Stromal cell of bone marrow (primary cell): ENCODE data around the gene DOCK10.
A peak's percentile ranks its signal among the peaks of the same experiment; 100 is the strongest.

Experiments
- DNase-seq: peaks from one replicate; pipeline ENCODE4 v3.0.0-alpha.2; 2012; ENCODE audit warnings: low read depth

The DOCK10 gene

DNA sequence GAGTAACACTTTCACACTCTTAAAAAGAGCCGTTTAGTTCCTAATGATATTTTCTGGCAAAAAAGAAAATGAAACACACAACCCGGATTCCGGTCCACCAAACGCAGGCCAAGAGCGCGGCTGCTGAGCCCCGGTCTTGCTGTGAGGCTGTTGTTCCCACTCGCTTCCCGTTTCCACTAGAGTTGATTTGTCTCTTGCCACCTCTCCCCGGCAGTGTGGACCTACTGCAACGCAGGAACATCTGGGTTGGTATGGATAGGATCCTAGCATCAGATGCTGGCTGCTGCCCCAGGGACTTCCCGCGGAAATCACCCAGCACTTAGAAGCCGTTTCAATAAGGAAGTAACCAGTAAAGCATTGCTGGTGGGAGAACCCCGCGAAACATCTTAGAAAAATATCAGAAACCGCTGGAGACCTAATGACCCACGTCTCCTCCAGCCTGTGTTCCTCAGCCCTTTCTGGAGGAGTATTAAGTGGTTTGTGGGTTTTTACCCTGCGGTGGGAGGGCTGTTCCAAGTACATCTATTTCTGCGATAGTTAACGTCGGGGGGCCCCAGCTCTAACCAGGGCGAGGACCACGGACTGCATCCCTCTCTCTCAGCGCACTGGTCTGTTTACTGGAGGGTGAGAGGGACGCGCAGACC is 939 bp downstream of the DOCK10 start:
- no peak for DNase-seq

DNA sequence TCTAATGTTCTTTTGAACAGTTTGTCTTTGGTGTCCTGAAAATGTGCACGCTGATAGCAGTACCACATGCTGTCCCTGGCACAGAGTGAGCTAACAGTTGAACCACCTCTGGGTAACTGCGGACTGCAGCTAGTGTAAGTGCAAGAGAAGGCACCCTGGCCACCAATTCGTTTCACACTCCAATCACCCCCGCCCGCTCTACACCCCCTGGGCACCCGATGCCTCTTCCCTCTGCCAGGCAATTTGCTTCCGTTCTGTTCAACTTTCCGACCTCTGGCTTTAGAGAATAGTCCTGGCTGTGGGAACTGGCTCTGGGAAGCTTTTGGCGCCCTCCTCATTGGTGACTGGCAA is 1.4 kb downstream of the DOCK10 start:
- DNase-seq, result no peak

- DNase-seq, result no peak
Observed at GRCh38 chr2:225040142-225040541, 2.1 kb downstream of the DOCK10 start.

GRCh38 chr2:225038231-225038523 is 4.1 kb downstream of the DOCK10 start:
- DNase-seq, result no peak

DNA sequence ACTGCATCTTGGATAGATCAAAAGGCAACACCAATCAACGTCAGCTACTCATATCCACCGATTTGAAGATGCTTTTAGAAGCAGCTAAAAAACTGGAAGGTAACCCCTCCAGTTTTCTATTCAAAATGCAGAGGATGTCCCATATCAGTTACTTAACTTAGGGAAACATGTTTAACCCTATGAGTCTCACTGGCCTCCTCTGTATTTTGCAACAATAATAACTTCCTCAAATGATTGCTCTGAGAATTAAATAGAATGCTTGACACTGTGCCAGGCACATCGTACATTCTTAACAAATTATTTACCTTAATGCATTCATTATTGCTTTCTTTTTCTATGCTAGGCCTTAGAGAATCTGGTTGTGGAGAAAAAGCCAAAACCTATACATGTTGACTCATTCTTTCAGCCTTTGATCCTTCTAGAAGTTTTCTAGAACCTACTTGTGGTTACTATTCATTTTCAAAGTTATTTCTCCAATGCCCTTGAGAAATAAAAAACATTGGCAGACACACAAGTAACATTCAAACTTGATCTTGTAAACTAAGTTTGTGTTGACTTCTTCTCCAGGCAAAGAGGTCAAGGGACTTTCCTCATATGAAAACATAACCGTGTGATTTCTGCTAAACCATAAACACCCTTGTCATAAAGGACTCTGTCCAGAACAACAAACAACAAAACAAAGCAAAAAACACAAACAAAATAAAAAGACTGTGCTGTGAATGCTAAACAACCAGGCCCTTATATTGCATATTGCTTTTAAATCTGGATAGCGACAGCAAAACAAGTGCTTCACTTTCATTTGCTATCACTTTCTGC is 4.6 kb downstream of the DOCK10 start:
- no peak for DNase-seq

DNA sequence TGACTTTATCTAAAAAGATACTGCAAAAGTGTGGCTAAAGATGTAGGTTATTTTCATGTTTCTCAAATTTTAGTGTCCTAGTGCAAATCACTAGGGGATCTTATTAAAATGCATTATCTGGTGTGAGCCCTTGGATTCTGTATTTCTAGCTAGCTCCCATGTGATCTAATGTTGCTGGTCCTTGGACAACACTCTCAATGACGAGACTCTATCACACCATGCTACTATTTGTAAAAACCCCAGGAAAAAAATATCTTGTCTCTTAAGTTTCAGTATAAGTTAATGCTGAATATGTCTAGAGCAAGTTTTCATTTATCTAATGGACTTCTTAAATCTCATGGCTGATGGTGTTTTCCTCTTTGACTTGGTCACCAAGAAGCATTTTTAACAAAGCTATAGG is 5.8 kb downstream of the DOCK10 start:
- no peak for DNase-seq

- DNase-seq, result no peak
Observed at GRCh38 chr2:225033440-225034318, 8.6 kb downstream of the DOCK10 start.

GRCh38 chr2:225032246-225032645 is 10.0 kb downstream of the DOCK10 start:
- no peak for DNase-seq

DNA sequence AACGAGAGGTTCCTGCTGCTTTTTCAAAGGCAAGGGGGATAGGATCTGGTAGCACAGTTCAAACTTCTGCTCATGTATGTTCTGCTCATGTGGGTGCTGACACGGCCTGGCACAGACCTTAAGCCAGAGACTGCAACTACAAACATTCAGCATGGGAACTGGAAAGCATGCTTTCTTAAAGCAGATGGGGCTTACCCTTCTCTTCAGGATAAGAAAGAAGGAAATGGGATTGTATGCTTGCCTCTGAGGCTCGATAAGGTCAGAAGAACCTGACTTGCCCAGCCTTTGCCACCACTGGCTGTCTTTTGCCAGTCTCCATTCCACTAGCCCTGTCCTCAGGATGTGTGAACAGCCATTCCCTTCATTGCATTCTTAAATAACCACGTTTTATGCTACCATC is 10.7 kb downstream of the DOCK10 start:
- no peak for DNase-seq

- no peak for DNase-seq
Observed at GRCh38 chr2:225030893-225031292, 11.4 kb downstream of the DOCK10 start.

DNA sequence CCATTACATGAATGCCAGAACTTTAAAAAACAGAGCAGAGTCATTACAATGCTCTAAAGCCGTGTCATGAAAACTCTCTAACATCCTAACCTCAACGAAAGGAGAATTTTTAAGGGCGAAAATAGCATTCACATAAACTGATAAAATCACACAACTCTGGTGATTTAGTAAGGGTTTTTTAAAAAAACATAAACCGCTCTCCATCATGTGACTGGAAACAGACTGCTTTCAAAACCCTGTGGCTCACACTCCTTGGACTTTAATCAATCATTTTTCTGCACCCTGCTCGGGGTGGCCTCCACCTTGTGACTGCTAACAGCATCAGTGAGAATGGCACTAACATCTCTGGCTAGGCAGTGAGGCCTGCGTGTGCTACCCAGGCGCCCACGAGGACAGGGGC is 12.1 kb downstream of the DOCK10 start:
- no peak for DNase-seq

GRCh38 chr2:225028572-225028971 is 13.7 kb downstream of the DOCK10 start:
- no peak for DNase-seq

DNA sequence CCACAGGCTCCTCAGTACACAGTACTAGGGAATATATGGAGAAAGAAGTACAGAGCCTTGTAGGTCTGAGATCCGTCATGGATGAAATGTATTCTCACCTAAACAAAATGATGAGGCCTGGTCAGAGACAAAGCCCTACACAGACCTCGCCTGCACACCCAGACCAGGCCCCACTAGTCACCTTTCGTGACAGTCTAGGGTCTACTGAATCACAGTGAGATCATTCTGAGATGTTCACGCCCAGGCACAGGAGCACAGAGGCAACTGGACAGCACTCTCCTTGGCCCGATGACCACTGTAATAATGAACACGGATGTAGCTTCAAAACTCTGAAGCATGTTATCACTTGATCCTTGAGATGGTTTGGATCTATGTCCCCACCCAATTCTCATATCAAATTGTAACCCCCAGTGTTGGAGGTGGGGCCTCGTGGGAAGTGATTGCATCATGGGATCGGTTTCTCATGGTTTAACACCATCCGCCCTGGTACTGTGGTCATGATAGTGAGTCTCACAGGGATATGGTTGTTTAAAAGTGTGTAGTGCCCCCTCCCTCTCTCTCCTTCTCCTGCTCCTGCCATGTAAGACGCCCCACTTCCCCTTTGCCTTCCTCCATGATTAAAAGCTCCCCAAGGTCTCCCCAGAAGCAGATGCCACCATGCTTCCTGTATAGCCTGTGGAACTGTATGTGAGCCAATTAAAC is 15.1 kb downstream of the DOCK10 start:
- no peak for DNase-seq

GRCh38 chr2:225025917-225026571 is 16.2 kb downstream of the DOCK10 start:
- DNase-seq, result peak; percentile 71

DNA sequence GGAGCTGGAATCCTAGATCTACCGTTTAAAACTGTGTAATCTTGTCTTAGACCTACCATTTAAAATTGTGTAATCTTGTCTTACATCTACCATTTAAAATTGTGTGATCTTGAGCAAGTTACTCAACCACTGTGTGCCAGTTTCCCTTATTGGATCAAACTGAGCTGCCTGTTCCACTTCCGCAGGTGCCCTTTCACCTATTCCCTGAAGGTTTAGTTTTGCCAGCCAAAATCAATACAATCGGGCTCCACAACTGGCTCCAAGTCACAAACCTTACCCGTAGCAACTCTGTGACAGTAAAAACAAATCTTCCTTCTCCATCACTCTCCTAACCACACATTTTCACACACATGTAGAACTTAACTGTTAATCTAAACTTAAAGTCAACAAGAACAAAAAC is 20.1 kb downstream of the DOCK10 start:
- DNase-seq, result no peak

DNA sequence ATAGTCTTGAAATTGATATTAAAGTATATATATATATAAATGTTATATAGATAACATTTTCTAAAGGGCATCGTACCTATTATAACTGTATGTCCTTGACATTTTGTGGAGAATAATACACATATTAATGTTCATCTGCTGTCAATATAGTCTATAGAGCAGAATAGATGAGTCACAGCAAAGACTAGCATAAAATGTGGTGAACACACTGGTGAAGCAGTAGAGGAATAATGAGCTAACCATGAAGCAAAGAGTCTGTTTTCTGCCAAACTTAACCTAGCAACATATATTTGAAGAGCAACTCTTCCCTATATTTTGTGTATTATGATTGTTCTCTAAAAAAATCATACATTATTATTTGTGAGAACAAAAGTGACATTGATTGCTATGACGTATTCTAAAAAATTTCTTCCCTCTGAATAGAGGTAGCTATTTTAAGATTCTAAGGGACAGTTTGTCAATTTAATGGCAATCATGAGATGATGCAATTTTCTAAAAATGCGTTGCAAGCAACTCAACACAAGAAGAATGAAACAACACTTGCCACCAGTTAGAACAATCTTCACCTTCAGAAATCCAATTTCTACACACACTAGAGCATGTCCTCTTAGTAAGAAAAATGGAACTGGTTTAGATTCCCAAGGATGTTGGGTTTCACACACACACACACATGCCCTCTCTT is 22.0 kb downstream of the DOCK10 start:
- DNase-seq, result no peak

- no peak for DNase-seq
Observed at GRCh38 chr2:225019105-225019504, 23.2 kb downstream of the DOCK10 start.

DNA sequence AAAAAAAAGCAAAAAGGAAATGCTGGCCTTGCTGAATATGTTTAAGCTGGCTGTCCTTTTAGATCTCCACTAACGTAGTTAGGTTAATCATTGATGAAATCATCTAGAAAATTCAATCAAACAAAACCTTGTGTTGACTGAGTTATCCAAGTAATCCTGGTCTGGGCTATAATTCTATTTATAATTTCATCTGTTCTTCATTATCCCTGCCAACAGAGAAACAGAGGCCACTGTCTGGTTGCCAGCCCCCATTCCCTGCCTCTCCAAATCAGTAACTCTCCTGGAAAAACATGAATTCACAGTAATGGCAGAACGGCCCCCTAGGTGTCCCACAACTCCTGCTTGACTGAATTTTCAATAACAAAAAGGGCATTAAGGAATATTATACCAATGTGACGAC is 24.6 kb downstream of the DOCK10 start:
- DNase-seq, result no peak

- no peak for DNase-seq
Observed at GRCh38 chr2:225017098-225017685, 25.1 kb downstream of the DOCK10 start.

DNA sequence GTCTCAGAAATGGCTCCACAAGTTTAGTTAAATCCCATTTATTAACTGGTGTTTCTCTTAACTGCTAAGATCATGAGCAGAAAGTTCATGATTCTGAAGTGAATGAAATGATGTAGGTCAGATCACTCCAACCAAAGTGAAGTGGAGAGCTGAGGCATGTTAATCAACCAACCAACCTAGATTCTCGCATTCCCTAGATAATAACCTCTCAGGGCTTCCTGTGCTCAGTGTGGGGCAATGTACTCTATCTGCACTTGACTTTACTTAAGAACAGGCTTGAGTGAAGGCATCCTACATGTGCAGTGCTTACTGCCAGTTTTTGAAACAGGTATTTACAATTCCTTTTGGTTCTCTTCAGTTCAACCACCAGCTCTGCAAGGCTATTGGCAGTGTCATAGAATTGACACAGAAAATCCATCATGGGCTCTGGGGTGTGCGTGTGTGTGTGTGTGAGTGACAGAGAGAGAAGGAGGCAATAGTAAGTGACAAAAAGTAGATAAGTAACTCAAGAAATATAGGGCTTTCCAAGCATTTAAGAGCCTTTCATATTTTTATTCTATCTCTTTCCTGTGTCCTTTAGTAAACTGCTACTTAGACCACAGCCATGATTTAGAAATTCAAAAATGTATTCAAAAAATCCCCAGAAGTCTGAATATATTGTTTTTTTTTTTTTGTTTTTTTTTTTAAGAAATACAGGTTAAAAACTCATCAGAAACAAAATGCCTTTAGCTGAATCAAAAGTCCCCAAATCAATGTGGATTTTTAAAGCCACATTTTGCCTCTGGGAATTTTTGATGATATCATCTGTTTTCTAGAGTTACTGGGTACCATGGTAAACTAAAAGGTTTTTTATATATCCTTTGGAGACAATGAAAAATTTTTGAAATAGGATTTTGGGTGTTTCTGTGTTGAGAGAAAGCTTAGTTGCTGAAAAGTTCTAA is 28.6 kb downstream of the DOCK10 start:
- DNase-seq, result no peak
